Lower leg skin (tissue), 4 donors: ENCODE measurements around the gene COQ9. TPM values are rescaled to one million over a fixed set of nuclear protein-coding genes. Genes with fewer than 3 reads are reported as not detected.

Experiments
- DNase-seq, 2 donors: peaks; one replicate each; pipeline ENCODE4 v3.0.0-alpha.2; 2019; ENCODE audit warnings: low spot score in 2 of 2
- H3K4me3 ChIP-seq: fragments of 200-600 bp; sonication (generic); 2 replicates; pipeline ENCODE4 v1.5.1; 2017; ENCODE audit warnings: mild to moderate bottlenecking, low read depth; ENCODE audit not compliant: poor library complexity, severe bottlenecking
- CTCF ChIP-seq, 3 donors: fragments of 450-650 bp; IDR thresholded peaks; one replicate each; pipeline ENCODE4 v1.5.1; 2016; ENCODE audit warnings: antibody characterized with exemption in 3 of 3, mild to moderate bottlenecking in 3 of 3, moderate library complexity in 2 of 3
- POLR2A ChIP-seq, 2 donors: fragments of 450-650 bp; IDR thresholded peaks; one replicate each; pipeline ENCODE4 v1.6.1; 2016 to 2017; ENCODE audit warnings: antibody characterized with exemption in 2 of 2, mild to moderate bottlenecking in 1 of 2, moderate library complexity in 1 of 2
- WGBS, 2 donors: methylation state at CpG; one replicate each; pipeline ENCODE4 v1.1.5; 2018; 5-methylcytosine and 5-hydroxymethylcytosine counted together
- intact Hi-C: fragments of 100-400 bp; cut with DNase I; formaldehyde crosslinking; loops from one replicate; pipeline ENCODE4 v1.15.0; 2023; ENCODE audit warnings: low total_unique reads
- total RNA-seq, 4 donors: library from RNA; depleted of rRNA; stranded (reverse); fragments of >200 nt; gene quantifications; one replicate each; pipeline ENCODE4 v1.1.0, GENCODE V29; 2016

Gene COQ9
- total RNA-seq, 4 donors from 2014 or later, result 38.7 to 55.3 (median 52.2) TPM

DNA sequence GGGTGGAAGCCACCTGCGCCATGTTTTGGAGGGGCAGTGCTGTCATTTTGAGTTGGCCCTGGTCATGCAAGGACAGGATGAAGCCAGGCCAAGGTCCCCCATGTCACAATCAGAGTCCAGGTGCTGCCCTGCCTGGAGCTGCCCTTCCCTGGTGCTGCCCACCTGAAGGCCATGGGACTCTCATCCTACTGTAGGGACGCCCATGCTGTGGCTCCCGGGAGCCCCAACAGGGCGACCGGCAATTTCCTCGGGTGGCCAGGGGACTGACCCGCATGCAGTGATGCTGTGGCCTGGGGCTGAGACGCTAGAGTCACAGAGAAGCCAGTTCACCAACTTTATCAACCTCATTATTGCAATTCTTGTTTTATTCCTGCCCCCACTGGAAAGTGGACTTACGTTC is 34.7 kb upstream of the COQ9 start:
- 91 to 92% methylated on average over 9 of the region's 9 CpGs for WGBS, 2 donors
- intact Hi-C loops, result no loop called here
- DNase-seq, result no peak
- no peak overlapping the region for H3K4me3 ChIP-seq
- no peak for TF ChIP-seq POLR2A (IDR thresholded peaks at IDR 0.05)
- TF ChIP-seq CTCF (IDR thresholded peaks at IDR 0.05), result no peak

- H3K4me3 ChIP-seq, result no peak overlapping the region
- WGBS, 2 donors, result 87 to 94% methylated on average over 4 to 5 of the region's 5 CpGs
- TF ChIP-seq POLR2A (IDR thresholded peaks at IDR 0.05) (no peak), CTCF (IDR thresholded peaks at IDR 0.05) (no peak)
- no peak for DNase-seq
- intact Hi-C loops, result no loop called here
These were observed 34.0 kb upstream of the COQ9 start for GRCh38 chr16:57413301-57413730.

- WGBS, 2 donors, result 82% methylated on average over 7 of the region's 7 CpGs
- peak in 1 of 2 donors; percentile 75 for DNase-seq
- TF ChIP-seq POLR2A (IDR thresholded peaks at IDR 0.05) (no peak), CTCF (IDR thresholded peaks at IDR 0.05) (no peak)
- intact Hi-C loops, result no loop called here
- H3K4me3 ChIP-seq, result no peak overlapping the region
These were observed 33.5 kb upstream of the COQ9 start for GRCh38 chr16:57413733-57414132.

DNA sequence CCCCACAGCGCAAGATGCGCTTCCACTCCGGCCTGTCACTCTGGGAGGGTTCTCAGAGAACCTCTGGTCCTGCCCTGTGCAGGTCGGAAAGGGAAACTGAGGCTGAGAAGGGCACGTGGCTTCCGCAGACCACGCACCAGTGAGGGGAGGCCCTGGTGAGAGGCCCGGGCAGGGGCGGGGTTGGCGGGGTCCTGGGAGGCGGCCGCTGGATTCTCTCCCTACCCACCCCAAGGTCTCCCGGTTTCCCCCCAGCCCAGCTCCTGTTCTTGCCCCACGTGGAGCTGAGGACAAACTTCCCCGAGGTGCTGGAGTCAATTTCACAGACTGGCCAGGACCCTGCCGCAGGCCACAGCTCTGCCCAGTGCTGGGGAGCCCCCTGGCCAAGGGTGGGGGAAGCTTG is 31.2 kb upstream of the COQ9 start:
- no peak overlapping the region for H3K4me3 ChIP-seq
- TF ChIP-seq POLR2A (IDR thresholded peaks at IDR 0.05) (no peak), CTCF (IDR thresholded peaks at IDR 0.05) (no peak)
- 83 to 94% methylated on average over 12 to 16 of the region's 16 CpGs for WGBS, 2 donors
- no peak for DNase-seq
- intact Hi-C loops, result loop anchor here (2.0 to 5.0 kb wide), 2 partner anchors 106 to 115 kb away; no protein-coding TSS in a partner anchor

DNA sequence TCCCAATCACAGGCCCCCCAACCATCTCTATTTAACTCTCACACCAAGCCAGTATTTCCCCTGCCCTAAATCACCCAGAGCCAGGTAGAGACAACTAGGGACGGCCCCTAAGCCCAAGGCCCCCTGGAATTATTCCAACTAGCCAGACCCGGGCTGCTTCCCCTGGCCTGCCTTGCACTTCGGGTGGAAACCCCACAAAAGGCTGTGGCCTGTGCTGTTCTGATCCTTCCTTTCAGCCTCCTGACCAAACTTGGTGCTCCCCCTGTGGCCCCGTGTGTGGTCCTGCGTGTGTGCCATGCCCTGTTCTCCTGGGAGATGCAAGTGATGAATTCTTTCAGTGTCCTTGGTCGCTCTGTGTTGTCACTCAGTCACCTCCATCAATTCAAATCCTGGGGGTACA is 27.8 kb upstream of the COQ9 start:
- TF ChIP-seq CTCF (IDR thresholded peaks at IDR 0.05) (no peak), POLR2A (IDR thresholded peaks at IDR 0.05) (no peak)
- peak in 1 of 2 donors; percentile 69 for DNase-seq
- 66 to 76% methylated on average over 6 of the region's 6 CpGs for WGBS, 2 donors
- H3K4me3 ChIP-seq, result no peak overlapping the region
- intact Hi-C loops, result loop anchor here (5.0 kb wide), 1 partner anchor 103 kb away; no protein-coding TSS in a partner anchor
